Stomach (tissue), 9 donors: Measurements from ENCODE around the gene SULF2. TPM values are rescaled to one million over a fixed set of nuclear protein-coding genes. Genes with fewer than 3 reads are reported as not detected.

Experiments
- DNase-seq, 2 donors: peaks; one replicate each; pipeline versions ENCODE4 v3.0.0 to v3.0.0-alpha.2; 2013 to 2019
- H3K27ac ChIP-seq, 5 donors: fragments of 200-600 bp in 4 of 5; sonication (generic) in 4 of 5; one replicate each; pipeline ENCODE4 v1.5.1; 2013 to 2019; ENCODE audit warnings: mild to moderate bottlenecking in 1 of 5, moderate library complexity in 1 of 5
- H3K27me3 ChIP-seq, 3 donors: fragments of 200-600 bp; sonication (generic); one replicate each; pipeline ENCODE4 v1.5.1; 2017 to 2019; ENCODE audit warnings: mixed run types in 1 of 3
- H3K36me3 ChIP-seq, 4 donors: fragments of 200-600 bp; sonication (generic); 1 replicate in 3 of 4; 2 replicates in 1 of 4; pipeline ENCODE4 v1.5.1; 2016 to 2019
- H3K4me1 ChIP-seq, 4 donors: fragments of 200-600 bp; sonication (generic); one replicate each; pipeline ENCODE4 v1.5.1; 2016 to 2019
- H3K4me3 ChIP-seq, 4 donors: fragments of 200-600 bp; sonication (generic) in 3 of 4; one replicate each; pipeline ENCODE4 v1.5.1; 2016 to 2019; ENCODE audit warnings: mild to moderate bottlenecking in 1 of 4
- H3K9me3 ChIP-seq, 4 donors: fragments of 200-600 bp; sonication (generic); one replicate each; pipeline ENCODE4 v1.5.1; 2016 to 2019
- CTCF ChIP-seq, 7 experiments: fragments of 450-650 bp in 4 of 7; fragments of 200-600 bp in 3 of 7; sonication (generic) in 3 of 7; IDR thresholded peaks; one replicate each; pipeline ENCODE4 v1.5.1; 2016 to 2019; ENCODE audit warnings: antibody characterized with exemption in 7 of 7, control low read depth in 2 of 7, mild to moderate bottlenecking in 1 of 7
- EP300 ChIP-seq: sonication (generic); formaldehyde crosslinking; IDR thresholded peaks from one replicate; pipeline ENCODE4 v1.6.1; 2017; ENCODE audit warnings: antibody characterized with exemption
- POLR2A ChIP-seq, 4 donors: fragments of 450-650 bp; IDR thresholded peaks; one replicate each; pipeline ENCODE4 v1.6.1; 2016; ENCODE audit warnings: antibody characterized with exemption in 4 of 4, control low read depth in 2 of 4, mild to moderate bottlenecking in 1 of 4, moderate library complexity in 1 of 4
- POLR2AphosphoS5 ChIP-seq, 3 donors: sonication (generic); formaldehyde crosslinking; IDR thresholded peaks; one replicate each; pipeline ENCODE4 v1.6.1; 2016; ENCODE audit warnings: antibody characterized with exemption in 3 of 3
- WGBS, 5 donors: extraction: QIAGEN DNeasy Blood & Tissue Kit in 3 of 5; methylation state at CpG; one replicate each; pipeline versions ENCODE4 v1.1.5 to v1.1.7; 2013 to 2018; 5-methylcytosine and 5-hydroxymethylcytosine counted together
- intact Hi-C: fragments of 100-400 bp; cut with DNase I; formaldehyde crosslinking; loops from one replicate; pipeline ENCODE4 v1.15.1; 2023; ENCODE audit warnings: low total_unique reads
- polyA plus RNA-seq, 3 donors: library from polyadenylated mRNA; stranded (reverse); fragments of 200-250 nt; gene quantifications; one replicate each; pipeline ENCODE4 v1.2.3, GENCODE V29; 2013
- total RNA-seq, 5 donors: library from RNA; depleted of rRNA; stranded (reverse); fragments of >200 nt; gene quantifications; one replicate each; pipeline versions ENCODE4 v1.1.0 to v1.2.3, GENCODE V29; 2014 to 2016
- donor health status: healthy with polysubstance abuse.
- donor health status: Bipolar disorder and iron deficiency.
- donor health status: healthy.

SULF2 gene
- total and polyA plus RNA-seq, 8 donors, result 9.0 to 226 (median 27.3) TPM

GRCh38 chr20:47751449-47751848 lies 33.8 kb downstream of the SULF2 start:
- DNase-seq, result no peak
- no peak overlapping the region for H3K4me3 ChIP-seq
- H3K36me3 ChIP-seq, result peaks cover 0 to 24% (median 10%) of the 10 kb centered on the region in 4 donors
- TF ChIP-seq POLR2AphosphoS5 (IDR thresholded peaks at IDR 0.05), result no peak
- TF ChIP-seq EP300, result no peak
- TF ChIP-seq POLR2A (IDR thresholded peaks at IDR 0.05), result no peak
- no peak for TF ChIP-seq CTCF (IDR thresholded peaks at IDR 0.05)
- 92 to 95% (median 95%) methylated on average over 5 of the region's 5 CpGs for WGBS, 5 donors
- H3K9me3 ChIP-seq, result no peaks in the 10 kb centered on the region
- peaks cover 0 to 32% (median 8%) of the 10 kb centered on the region in 4 donors for H3K4me1 ChIP-seq
- no peaks in the 10 kb centered on the region for H3K27me3 ChIP-seq
- intact Hi-C loops, result no loop called here
- no peak overlapping the region for H3K27ac ChIP-seq

DNA sequence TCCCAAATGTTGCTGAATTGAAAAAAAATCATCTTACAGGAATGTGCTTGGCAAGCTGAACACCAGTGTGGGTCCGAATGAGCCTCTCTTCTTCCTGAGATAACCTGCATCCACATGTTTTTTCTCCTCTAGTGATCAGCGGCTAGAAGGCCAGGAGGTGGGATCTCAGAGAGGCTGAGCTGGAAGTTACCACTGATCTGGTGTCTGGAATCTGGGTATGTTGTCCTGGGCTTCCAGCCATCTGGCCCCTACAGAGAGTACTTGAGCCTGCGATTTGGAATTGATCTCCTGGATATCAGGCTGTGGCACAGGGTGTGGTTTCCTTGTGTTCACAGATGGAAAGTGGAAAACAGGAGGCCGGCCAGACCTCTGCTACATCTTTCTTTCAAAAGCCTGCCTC lies 35.9 kb downstream of the SULF2 start:
- Histone ChIP-seq H3K27ac (peak overlapping the region in 2 of 5 donors; percentile 27 to 44), H3K9me3 (no peaks in the 10 kb centered on the region), H3K4me1 (peaks cover 0 to 32% (median 8%) of the 10 kb centered on the region in 4 donors), H3K36me3 (peaks cover 0 to 10% (median 2%) of the 10 kb centered on the region in 4 donors), H3K4me3 (no peak overlapping the region), H3K27me3 (no peaks in the 10 kb centered on the region)
- WGBS, 5 donors, result 40 to 54% (median 44%) methylated on average over 4 of the region's 4 CpGs
- peak in 1 of 2 donors; percentile 43 for DNase-seq
- TF ChIP-seq EP300 (no peak), POLR2AphosphoS5 (IDR thresholded peaks at IDR 0.05) (no peak), POLR2A (IDR thresholded peaks at IDR 0.05) (no peak), CTCF (IDR thresholded peaks at IDR 0.05) (no peak)
- intact Hi-C loops, result no loop called here

- H3K27ac ChIP-seq, result peak overlapping the region in 2 of 5 donors; percentile 27 to 44
- DNase-seq, result no peak
- no peaks in the 10 kb centered on the region for H3K9me3 ChIP-seq
- no peaks in the 10 kb centered on the region for H3K27me3 ChIP-seq
- H3K4me1 ChIP-seq, result peaks cover 0 to 32% (median 8%) of the 10 kb centered on the region in 4 donors
- H3K36me3 ChIP-seq, result peaks cover 0 to 10% (median 2%) of the 10 kb centered on the region in 4 donors
- TF ChIP-seq POLR2A (IDR thresholded peaks at IDR 0.05) (no peak), CTCF (IDR thresholded peaks at IDR 0.05) (no peak), EP300 (no peak), POLR2AphosphoS5 (IDR thresholded peaks at IDR 0.05) (no peak)
- no peak overlapping the region for H3K4me3 ChIP-seq
- intact Hi-C loops, result no loop called here
- 50 to 53% (median 50%) methylated on average over 5 of the region's 5 CpGs for WGBS, 5 donors
Observed at GRCh38 chr20:47748823-47749222, 36.5 kb downstream of the SULF2 start.

- TF ChIP-seq POLR2AphosphoS5 (IDR thresholded peaks at IDR 0.05) (no peak), CTCF (IDR thresholded peaks at IDR 0.05) (no peak), POLR2A (IDR thresholded peaks at IDR 0.05) (no peak), EP300 (no peak)
- WGBS, 5 donors, result 82 to 92% (median 90%) methylated on average over 6 of the region's 6 CpGs
- Histone ChIP-seq H3K27me3 (no peaks in the 10 kb centered on the region), H3K27ac (no peak overlapping the region), H3K4me1 (peaks cover 0 to 32% (median 8%) of the 10 kb centered on the region in 4 donors), H3K36me3 (peaks cover 0 to 10% (median 2%) of the 10 kb centered on the region in 4 donors), H3K4me3 (no peak overlapping the region), H3K9me3 (no peaks in the 10 kb centered on the region)
- no peak for DNase-seq
- intact Hi-C loops, result no loop called here
Observed at GRCh38 chr20:47748069-47748468, 37.2 kb downstream of the SULF2 start.
